Measurements from ENCODE around the gene NOTUM. TPM values are rescaled to one million over a fixed set of nuclear protein-coding genes. Genes with fewer than 3 reads are reported as not detected.

Gene NOTUM
- total RNA-seq, 1 experiment from 2014 or later = not detected

GRCh38 chr17:81927152-81927652 lies 33.8 kb downstream of the NOTUM start:
- Histone ChIP-seq H3K36me3 (ENCODE audit: low read depth) (no peaks in the 10 kb centered on the region), H3F3A (ENCODE audit: insufficient read depth, low read depth) (peaks cover 18% of the 10 kb centered on the region; the same call in 1 of the 2 replicates), H3K79me2 (ENCODE audit: low read depth) (peaks cover 40% of the 10 kb centered on the region), H3K9me3 (ENCODE audit: insufficient read depth, low read depth) (no peaks in the 10 kb centered on the region), H3K4me3 (peak overlapping the region; percentile 54; the same call in 1 of the 2 replicates), H3K4me2 (peak overlapping the region; percentile 86), H3K27me3 (ENCODE audit: insufficient read depth, low read depth) (no peaks in the 10 kb centered on the region), H3K27ac (peak overlapping the region; percentile 87), H4K20me1 (ENCODE audit: insufficient read depth) (peaks cover 10% of the 10 kb centered on the region; the same call in 1 of the 2 replicates), H3K9me2 (ENCODE audit: insufficient read depth) (no peaks in the 10 kb centered on the region), H2AFZ (no peak overlapping the region), H3K4me1 (replicated peaks; ENCODE audit: insufficient read depth) (peaks cover 34% of the 10 kb centered on the region)
- no TSS peak for BruUV-seq (replicated peaks)
- POLR2A ChIA-PET (ENCODE audit: unreplicated experiment) = interaction anchor here (0.5 to 1.6 kb wide), 3 partner anchors 10 to 268 kb away, joined by 4 to 16 read pairs (median 8); partner anchors contain the start of gene PCYT2
- intact Hi-C loops (cut with micrococcal nuclease; ENCODE audit: unreplicated experiment) = loop anchor here (2.0 to 5.0 kb wide), 2 partner anchors 54 to 60 kb away; no protein-coding TSS in a partner anchor
- CTCF ChIA-PET = interaction anchor here (0.5 to 1.1 kb wide), 3 partner anchors 13 to 93 kb away, joined by 3 to 7 read pairs (median 3); no protein-coding TSS in a partner anchor
- DNase-seq = no peak
- no peak for TF ChIP-seq EZH2 (IDR thresholded peaks at IDR 0.05; ENCODE audit: low read depth)
- TF ChIP-seq, protein P1, sequence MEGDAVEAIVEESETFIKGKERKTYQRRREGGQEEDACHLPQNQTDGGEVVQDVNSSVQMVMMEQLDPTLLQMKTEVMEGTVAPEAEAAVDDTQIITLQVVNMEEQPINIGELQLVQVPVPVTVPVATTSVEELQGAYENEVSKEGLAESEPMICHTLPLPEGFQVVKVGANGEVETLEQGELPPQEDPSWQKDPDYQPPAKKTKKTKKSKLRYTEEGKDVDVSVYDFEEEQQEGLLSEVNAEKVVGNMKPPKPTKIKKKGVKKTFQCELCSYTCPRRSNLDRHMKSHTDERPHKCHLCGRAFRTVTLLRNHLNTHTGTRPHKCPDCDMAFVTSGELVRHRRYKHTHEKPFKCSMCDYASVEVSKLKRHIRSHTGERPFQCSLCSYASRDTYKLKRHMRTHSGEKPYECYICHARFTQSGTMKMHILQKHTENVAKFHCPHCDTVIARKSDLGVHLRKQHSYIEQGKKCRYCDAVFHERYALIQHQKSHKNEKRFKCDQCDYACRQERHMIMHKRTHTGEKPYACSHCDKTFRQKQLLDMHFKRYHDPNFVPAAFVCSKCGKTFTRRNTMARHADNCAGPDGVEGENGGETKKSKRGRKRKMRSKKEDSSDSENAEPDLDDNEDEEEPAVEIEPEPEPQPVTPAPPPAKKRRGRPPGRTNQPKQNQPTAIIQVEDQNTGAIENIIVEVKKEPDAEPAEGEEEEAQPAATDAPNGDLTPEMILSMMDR (conservative IDR thresholded peaks at IDR 0.05) = no peak

- CTCF ChIA-PET = interaction anchor here (0.6 to 1.1 kb wide), 3 partner anchors 9 to 33 kb away, joined by 3 read pairs; no protein-coding TSS in a partner anchor
- H3K9me2 ChIP-seq (ENCODE audit: insufficient read depth) = no peaks in the 10 kb centered on the region
- no peaks in the 10 kb centered on the region for H3K9me3 ChIP-seq (ENCODE audit: insufficient read depth, low read depth)
- no peak overlapping the region for H2AFZ ChIP-seq
- H4K20me1 ChIP-seq (ENCODE audit: insufficient read depth) = peaks cover 14% of the 10 kb centered on the region
- peak overlapping the region; percentile 54 for H3K4me3 ChIP-seq
- H3K36me3 ChIP-seq (ENCODE audit: low read depth) = no peaks in the 10 kb centered on the region
- H3K79me2 ChIP-seq (ENCODE audit: low read depth) = peaks cover 46% of the 10 kb centered on the region
- intact Hi-C loops (cut with micrococcal nuclease; ENCODE audit: unreplicated experiment) = loop anchor here (1.0 to 5.0 kb wide), 4 partner anchors 8 to 59 kb away; partner anchors contain the start of gene SIRT7
- H3K27ac ChIP-seq = peak overlapping the region; percentile 87
- H3K4me2 ChIP-seq = peak overlapping the region; percentile 86
- H3F3A ChIP-seq (ENCODE audit: insufficient read depth, low read depth) = peaks cover 18% of the 10 kb centered on the region; the same call in 1 of the 2 replicates
- no peaks in the 10 kb centered on the region for H3K27me3 ChIP-seq (ENCODE audit: insufficient read depth, low read depth)
- TF ChIP-seq EZH2 (IDR thresholded peaks at IDR 0.05; ENCODE audit: low read depth) = no peak
- TF ChIP-seq, protein P1 (conservative IDR thresholded peaks at IDR 0.05) = no peak
- H3K4me1 ChIP-seq (replicated peaks; ENCODE audit: insufficient read depth) = peaks cover 40% of the 10 kb centered on the region
- peak; percentile 75 to 91 for DNase-seq
- POLR2A ChIA-PET (ENCODE audit: unreplicated experiment) = interaction anchor here (0.7 to 1.6 kb wide), 5 partner anchors 9 to 374 kb away, joined by 3 to 11 read pairs (median 3); partner anchors contain the start of gene FAAP100
- TSS peak; percentile 21 for BruUV-seq (replicated peaks)
These were observed 34.4 kb downstream of the NOTUM start for GRCh38 chr17:81926451-81927151.

GRCh38 chr17:81925860-81926450 lies 35.0 kb downstream of the NOTUM start:
- Histone ChIP-seq H3K4me2 (peak overlapping the region; percentile 86), H3K27ac (peak overlapping the region; percentile 87), H2AFZ (no peak overlapping the region), H3K4me3 (peak overlapping the region; percentile 54), H3K36me3 (ENCODE audit: low read depth) (no peaks in the 10 kb centered on the region), H3K9me2 (ENCODE audit: insufficient read depth) (no peaks in the 10 kb centered on the region), H3K79me2 (ENCODE audit: low read depth) (peaks cover 53% of the 10 kb centered on the region), H3K9me3 (ENCODE audit: insufficient read depth, low read depth) (no peaks in the 10 kb centered on the region), H3F3A (ENCODE audit: insufficient read depth, low read depth) (peaks cover 23% of the 10 kb centered on the region; the same call in 1 of the 2 replicates), H3K4me1 (replicated peaks; ENCODE audit: insufficient read depth) (peaks cover 44% of the 10 kb centered on the region), H3K27me3 (ENCODE audit: insufficient read depth, low read depth) (no peaks in the 10 kb centered on the region), H4K20me1 (ENCODE audit: insufficient read depth) (peaks cover 16% of the 10 kb centered on the region)
- BruUV-seq (replicated peaks) = TSS peak; percentile 25
- intact Hi-C loops (cut with micrococcal nuclease; ENCODE audit: unreplicated experiment) = loop anchor here (1.0 to 5.0 kb wide), 4 partner anchors 8 to 59 kb away; partner anchors contain the start of gene SIRT7
- ChIA-PET CTCF (interaction anchor here (0.6 kb wide), 1 partner anchor 9 kb away, joined by 3 read pairs; no protein-coding TSS in a partner anchor), POLR2A (ENCODE audit: unreplicated experiment) (interaction anchor here (0.7 to 1.6 kb wide), 5 partner anchors 9 to 374 kb away, joined by 3 to 11 read pairs (median 3); partner anchors contain the start of gene FAAP100)
- DNase-seq = no peak
- TF ChIP-seq EZH2 (IDR thresholded peaks at IDR 0.05; ENCODE audit: low read depth) = no peak
- TF ChIP-seq, protein P1 (conservative IDR thresholded peaks at IDR 0.05) = no peak

All from PC-9 (cell line).